ENCODE measurements around the gene STK36.

The STK36 gene

GRCh38 chr2:218703341-218703740 is 31.5 kb downstream of the STK36 start:
- 86 to 91% methylated on average over 4 of the region's 4 CpGs for WGBS, 2 experiments (ENCODE audit: insufficient coverage in 2 of 2)

GRCh38 chr2:218708086-218708485 is 36.2 kb downstream of the STK36 start:
- Histone ChIP-seq H3K36me3 (ENCODE audit: control insufficient read depth, insufficient read depth, low read length) (peaks cover 10% of the 10 kb centered on the region), H3K4me1 (ENCODE audit: control insufficient read depth, insufficient read depth, low read length, poor library complexity, severe bottlenecking) (peaks cover 11% of the 10 kb centered on the region), H3K4me3 (ENCODE audit: extremely low read depth, insufficient read depth, low read length, poor library complexity, severe bottlenecking) (no peak overlapping the region), H3K27ac (ENCODE audit: low read depth, low read length, severe bottlenecking) (no peak overlapping the region), H3K9me3 (ENCODE audit: control insufficient read depth, low read length) (no peaks in the 10 kb centered on the region)
- 83 to 100% methylated on average over 2 to 4 of the region's 4 CpGs for WGBS, 2 experiments (ENCODE audit: insufficient coverage in 2 of 2)

More at GRCh38 chr2:218703341-218703740, 31.5 kb downstream of the STK36 start:
- Histone ChIP-seq H3K27ac (ENCODE audit: low read depth, low read length, severe bottlenecking) (no peak overlapping the region), H3K4me1 (ENCODE audit: control insufficient read depth, insufficient read depth, low read length, poor library complexity, severe bottlenecking) (peaks cover 11% of the 10 kb centered on the region), H3K4me3 (ENCODE audit: extremely low read depth, insufficient read depth, low read length, poor library complexity, severe bottlenecking) (no peak overlapping the region), H3K36me3 (ENCODE audit: control insufficient read depth, insufficient read depth, low read length) (peaks cover 20% of the 10 kb centered on the region), H3K9me3 (ENCODE audit: control insufficient read depth, low read length) (no peaks in the 10 kb centered on the region)

GRCh38 chr2:218709908-218710307 is 38.0 kb downstream of the STK36 start:
- Histone ChIP-seq H3K9me3 (ENCODE audit: control insufficient read depth, low read length) (no peaks in the 10 kb centered on the region), H3K4me1 (ENCODE audit: control insufficient read depth, insufficient read depth, low read length, poor library complexity, severe bottlenecking) (peaks cover 11% of the 10 kb centered on the region), H3K36me3 (ENCODE audit: control insufficient read depth, insufficient read depth, low read length) (peaks cover 21% of the 10 kb centered on the region), H3K27ac (ENCODE audit: low read depth, low read length, severe bottlenecking) (no peak overlapping the region), H3K4me3 (ENCODE audit: extremely low read depth, insufficient read depth, low read length, poor library complexity, severe bottlenecking) (no peak overlapping the region)
- WGBS, 2 experiments (ENCODE audit: insufficient coverage in 2 of 2): 86 to 95% methylated on average over 5 to 8 of the region's 8 CpGs

- WGBS, 2 experiments (ENCODE audit: insufficient coverage in 2 of 2): 62 to 64% methylated on average over 14 of the region's 14 CpGs
- Histone ChIP-seq H3K4me1 (ENCODE audit: control insufficient read depth, insufficient read depth, low read length, poor library complexity, severe bottlenecking) (peaks cover 11% of the 10 kb centered on the region), H3K4me3 (ENCODE audit: extremely low read depth, insufficient read depth, low read length, poor library complexity, severe bottlenecking) (peak overlapping the region; percentile 99), H3K9me3 (ENCODE audit: control insufficient read depth, low read length) (no peaks in the 10 kb centered on the region), H3K36me3 (ENCODE audit: control insufficient read depth, insufficient read depth, low read length) (peaks cover 24% of the 10 kb centered on the region), H3K27ac (ENCODE audit: low read depth, low read length, severe bottlenecking) (no peak overlapping the region)
Observed at GRCh38 chr2:218710334-218710686, 38.4 kb downstream of the STK36 start.

DNA sequence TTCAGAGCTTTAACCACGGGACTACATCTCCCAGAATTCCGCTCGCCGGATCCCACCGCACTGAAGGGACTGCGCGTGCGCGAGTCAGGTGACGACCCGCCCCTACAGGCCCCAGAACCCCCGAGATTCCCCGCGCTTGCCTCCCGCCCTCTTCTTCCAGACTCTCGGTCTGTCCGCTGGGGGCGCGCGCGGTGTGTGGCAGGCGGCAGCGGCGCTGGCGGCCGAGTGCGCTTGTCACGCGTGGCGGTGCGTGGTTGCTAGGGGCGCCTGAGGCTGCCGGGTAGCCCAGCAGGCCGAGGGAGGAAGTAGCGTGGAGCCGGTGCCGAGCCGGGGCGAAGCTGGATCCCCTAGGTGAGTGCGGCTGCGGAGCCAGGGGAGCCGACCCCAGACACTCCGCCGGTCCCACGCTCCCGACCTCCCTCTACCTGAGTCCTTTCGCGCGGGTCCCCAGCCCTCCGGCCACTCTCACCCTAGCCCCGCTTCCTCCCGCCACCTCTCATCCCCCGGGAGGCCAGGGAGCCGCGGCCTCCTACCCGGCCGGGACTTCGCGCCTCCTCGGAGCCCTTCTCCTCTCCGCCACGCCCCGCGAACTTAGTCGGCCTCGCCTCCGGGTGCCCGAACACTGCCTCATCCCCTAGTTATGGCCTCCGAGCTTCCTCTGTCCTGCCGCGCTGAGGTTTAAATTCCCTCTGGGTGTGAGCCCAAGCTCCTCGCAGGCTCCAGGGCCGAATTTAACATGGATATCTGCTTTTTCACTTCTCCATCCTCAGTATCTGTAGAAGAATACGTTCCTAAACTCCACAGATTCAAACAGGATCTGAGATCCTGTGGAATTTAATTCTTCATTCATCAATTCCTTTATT is 39.0 kb downstream of the STK36 start, which contains the start of gene TTLL4:
Gene TTLL4, plus strand, starts transcription at position 149 of the 863 bp plus-strand sequence. CDS start 26,842 bp downstream, outside the sequence.
- peak within 1 kb of the TSS; percentile 81 for H3K27ac ChIP-seq (ENCODE audit: low read depth, low read length, severe bottlenecking)
- peaks cover 6% of the 10 kb centered on the region for H3K4me1 ChIP-seq (ENCODE audit: control insufficient read depth, insufficient read depth, low read length, poor library complexity, severe bottlenecking)
- H3K9me3 ChIP-seq (ENCODE audit: control insufficient read depth, low read length): no peaks in the 10 kb centered on the region
- H3K4me3 ChIP-seq (ENCODE audit: extremely low read depth, insufficient read depth, low read length, poor library complexity, severe bottlenecking): peak within 1 kb of the TSS; percentile 99
- WGBS, 2 experiments (ENCODE audit: insufficient coverage in 2 of 2): 0% methylated on average over 63 to 74 of the region's 74 CpGs
- H3K36me3 ChIP-seq (ENCODE audit: control insufficient read depth, insufficient read depth, low read length): peaks cover 31% of the 10 kb centered on the region

- no peaks in the 10 kb centered on the region for H3K4me1 ChIP-seq (ENCODE audit: control insufficient read depth, insufficient read depth, low read length, poor library complexity, severe bottlenecking)
- H3K4me3 ChIP-seq (ENCODE audit: extremely low read depth, insufficient read depth, low read length, poor library complexity, severe bottlenecking): peak overlapping the region; percentile 99
- 12 to 27% methylated on average over 4 to 5 of the region's 5 CpGs for WGBS, 2 experiments (ENCODE audit: insufficient coverage in 2 of 2)
- H3K27ac ChIP-seq (ENCODE audit: low read depth, low read length, severe bottlenecking): peak overlapping the region; percentile 81
- no peaks in the 10 kb centered on the region for H3K9me3 ChIP-seq (ENCODE audit: control insufficient read depth, low read length)
- H3K36me3 ChIP-seq (ENCODE audit: control insufficient read depth, insufficient read depth, low read length): peaks cover 36% of the 10 kb centered on the region
Observed at GRCh38 chr2:218711550-218711929, 39.7 kb downstream of the STK36 start.

- H3K36me3 ChIP-seq (ENCODE audit: control insufficient read depth, insufficient read depth, low read length): peaks cover 59% of the 10 kb centered on the region
- WGBS, 2 experiments (ENCODE audit: insufficient coverage in 2 of 2): 92 to 93% methylated on average over 2 of the region's 2 CpGs
- no peaks in the 10 kb centered on the region for H3K9me3 ChIP-seq (ENCODE audit: control insufficient read depth, low read length)
- no peaks in the 10 kb centered on the region for H3K4me1 ChIP-seq (ENCODE audit: control insufficient read depth, insufficient read depth, low read length, poor library complexity, severe bottlenecking)
- no peak overlapping the region for H3K4me3 ChIP-seq (ENCODE audit: extremely low read depth, insufficient read depth, low read length, poor library complexity, severe bottlenecking)
- H3K27ac ChIP-seq (ENCODE audit: low read depth, low read length, severe bottlenecking): no peak overlapping the region
Observed at GRCh38 chr2:218713922-218714321, 42.0 kb downstream of the STK36 start.

DNA sequence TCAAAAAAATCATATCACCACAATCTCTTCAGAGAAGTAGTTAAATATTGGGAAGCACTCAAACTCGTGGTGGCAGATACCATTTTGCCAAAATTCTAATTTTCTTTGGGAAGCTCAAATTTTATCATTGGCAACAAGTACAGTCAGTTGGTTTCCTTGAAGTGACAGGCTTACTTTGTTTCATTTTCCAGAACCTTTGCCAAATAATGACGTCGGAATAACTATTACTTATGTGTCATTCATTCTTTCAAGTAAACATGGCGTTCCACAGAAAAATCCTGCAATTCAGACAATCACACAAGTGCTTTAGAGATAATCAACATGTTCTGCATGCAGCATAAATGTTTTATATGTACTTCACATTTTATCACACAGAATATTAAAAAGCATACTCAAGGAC is 44.2 kb downstream of the STK36 start:
- Histone ChIP-seq H3K4me3 (ENCODE audit: extremely low read depth, insufficient read depth, low read length, poor library complexity, severe bottlenecking) (no peak overlapping the region), H3K4me1 (ENCODE audit: control insufficient read depth, insufficient read depth, low read length, poor library complexity, severe bottlenecking) (no peaks in the 10 kb centered on the region), H3K9me3 (ENCODE audit: control insufficient read depth, low read length) (no peaks in the 10 kb centered on the region), H3K27ac (ENCODE audit: low read depth, low read length, severe bottlenecking) (no peak overlapping the region), H3K36me3 (ENCODE audit: control insufficient read depth, insufficient read depth, low read length) (peaks cover 80% of the 10 kb centered on the region)
- WGBS, 2 experiments (ENCODE audit: insufficient coverage in 2 of 2): 91% methylated on average over 4 of the region's 4 CpGs; no CpG with 5 or more reads in 1 of the 2 experiments

DNA sequence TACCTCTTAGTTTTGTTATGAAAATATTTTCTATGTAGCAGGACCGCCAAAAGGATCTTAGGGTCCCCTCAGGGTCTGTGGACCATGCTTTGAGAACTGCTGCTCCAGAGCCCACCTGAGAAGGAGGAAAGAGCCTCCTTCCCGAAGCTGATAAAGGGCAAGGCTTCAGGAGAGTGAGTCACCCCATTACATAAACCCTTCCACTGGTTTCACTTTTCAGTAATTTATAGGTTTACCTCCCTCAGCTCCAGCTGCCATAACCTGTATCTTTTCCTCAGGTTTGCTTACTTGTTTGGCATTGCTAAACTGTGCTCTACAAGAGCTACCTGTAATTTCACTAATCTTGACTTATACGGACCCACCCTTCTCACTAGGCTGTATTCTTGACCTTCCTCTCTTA is 45.4 kb downstream of the STK36 start:
- Histone ChIP-seq H3K4me1 (ENCODE audit: control insufficient read depth, insufficient read depth, low read length, poor library complexity, severe bottlenecking) (peaks cover 9% of the 10 kb centered on the region), H3K9me3 (ENCODE audit: control insufficient read depth, low read length) (no peaks in the 10 kb centered on the region), H3K27ac (ENCODE audit: low read depth, low read length, severe bottlenecking) (no peak overlapping the region), H3K36me3 (ENCODE audit: control insufficient read depth, insufficient read depth, low read length) (peaks cover 81% of the 10 kb centered on the region), H3K4me3 (ENCODE audit: extremely low read depth, insufficient read depth, low read length, poor library complexity, severe bottlenecking) (no peak overlapping the region)
- WGBS, 2 experiments (ENCODE audit: insufficient coverage in 2 of 2): 100% methylated on average over 1 to 2 of the region's 3 CpGs

- Histone ChIP-seq H3K4me1 (ENCODE audit: control insufficient read depth, insufficient read depth, low read length, poor library complexity, severe bottlenecking) (peaks cover 17% of the 10 kb centered on the region), H3K36me3 (ENCODE audit: control insufficient read depth, insufficient read depth, low read length) (peaks cover 74% of the 10 kb centered on the region), H3K9me3 (ENCODE audit: control insufficient read depth, low read length) (no peaks in the 10 kb centered on the region), H3K27ac (ENCODE audit: low read depth, low read length, severe bottlenecking) (no peak overlapping the region), H3K4me3 (ENCODE audit: extremely low read depth, insufficient read depth, low read length, poor library complexity, severe bottlenecking) (no peak overlapping the region)
- 80 to 89% methylated on average over 1 to 3 of the region's 7 CpGs for WGBS, 2 experiments (ENCODE audit: insufficient coverage in 2 of 2)
Observed at GRCh38 chr2:218718058-218718457, 46.2 kb downstream of the STK36 start.

- peaks cover 61% of the 10 kb centered on the region for H3K36me3 ChIP-seq (ENCODE audit: control insufficient read depth, insufficient read depth, low read length)
- no peak overlapping the region for H3K4me3 ChIP-seq (ENCODE audit: extremely low read depth, insufficient read depth, low read length, poor library complexity, severe bottlenecking)
- WGBS, 2 experiments (ENCODE audit: insufficient coverage in 2 of 2): 90 to 92% methylated on average over 1 to 2 of the region's 3 CpGs
Observed at GRCh38 chr2:218719457-218719856, 47.6 kb downstream of the STK36 start.

More at GRCh38 chr2:218719457-218719856, 47.6 kb downstream of the STK36 start:
- H3K4me1 ChIP-seq (ENCODE audit: control insufficient read depth, insufficient read depth, low read length, poor library complexity, severe bottlenecking): peaks cover 22% of the 10 kb centered on the region
- no peak overlapping the region for H3K27ac ChIP-seq (ENCODE audit: low read depth, low read length, severe bottlenecking)
- H3K9me3 ChIP-seq (ENCODE audit: control insufficient read depth, low read length): no peaks in the 10 kb centered on the region
